Heart right ventricle (tissue), 16 donors: ENCODE results near the gene CACNA1G. TPM values are rescaled to one million over a fixed set of nuclear protein-coding genes. Genes with fewer than 3 reads are reported as not detected.

Experiments used
- ATAC-seq, 8 donors: fragments of 200-7000 bp; cut with Tn5 transposase; one replicate each; pipeline ENCODE4 v1.9.1; 2020; ENCODE audit warnings: mild to moderate bottlenecking in 8 of 8, moderate library complexity in 8 of 8, moderate number of reproducible peaks in 1 of 8
- DNase-seq, 2 donors: peaks; one replicate each; pipeline ENCODE4 v3.0.0-alpha.2; 2020
- H3K27ac ChIP-seq, 10 donors: fragments of 200-600 bp; sonication (generic) in 2 of 10; one replicate each; pipeline versions ENCODE4 v1.5.0 to v1.8.0; 2020 to 2022; ENCODE audit warnings: mild to moderate bottlenecking in 3 of 10
- H3K27me3 ChIP-seq, 7 donors: fragments of 200-600 bp; one replicate each; pipeline ENCODE4 v1.8.0; 2021 to 2022; ENCODE audit warnings: mild to moderate bottlenecking in 2 of 7
- H3K36me3 ChIP-seq, 9 donors: fragments of 200-600 bp; sonication (generic) in 1 of 9; one replicate each; pipeline versions ENCODE4 v1.5.0 to v1.8.0; 2020 to 2022; ENCODE audit warnings: mild to moderate bottlenecking in 2 of 9
- H3K4me1 ChIP-seq, 9 donors: fragments of 200-600 bp; sonication (generic) in 1 of 9; one replicate each; pipeline versions ENCODE4 v1.5.0 to v1.8.0; 2020 to 2022; ENCODE audit warnings: mild to moderate bottlenecking in 4 of 9
- H3K4me3 ChIP-seq, 10 donors: fragments of 200-600 bp; sonication (generic) in 2 of 10; one replicate each; pipeline versions ENCODE4 v1.5.0 to v1.8.0; 2020 to 2022; ENCODE audit warnings: mild to moderate bottlenecking in 7 of 10, moderate library complexity in 2 of 10
- H3K9me3 ChIP-seq, 11 donors: fragments of 200-600 bp in 10 of 11; sonication (generic) in 2 of 11; one replicate each; pipeline versions ENCODE4 v1.5.0 to v1.8.0; 2013 to 2022; ENCODE audit warnings: mild to moderate bottlenecking in 2 of 11, control low read depth in 1 of 11, moderate library complexity in 1 of 11
- CTCF ChIP-seq, 9 donors: fragments of 200-600 bp; sonication (generic) in 2 of 9; IDR thresholded peaks; one replicate each; pipeline versions ENCODE4 v1.5.0 to v1.8.0; 2021 to 2022; ENCODE audit warnings: antibody characterized with exemption in 9 of 9, mild to moderate bottlenecking in 5 of 9, moderate library complexity in 1 of 9
- WGBS, 2 donors: extraction: QIAGEN DNeasy Blood & Tissue Kit; methylation state at CpG; one replicate each; pipeline ENCODE4 v1.1.7; 2013; ENCODE audit warnings: inconsistent platforms in 1 of 2; 5-methylcytosine and 5-hydroxymethylcytosine counted together
- intact Hi-C, 10 donors: fragments of 100-400 bp; cut with DNase I; formaldehyde crosslinking; loops; one replicate each; pipeline versions ENCODE4 v1.11.1 to v1.14.2; 2022
- polyA plus RNA-seq, 2 donors: library from polyadenylated mRNA; stranded (reverse); fragments of 200-250 nt; gene quantifications; one replicate each; pipeline ENCODE4 v1.2.3, GENCODE V29; 2013
- total RNA-seq, 10 donors: library from RNA; stranded (reverse); fragmentation: NEBNext Ultra II Directional in 3 of 10; extraction: Animal tissue kit (Norgen Biotek cat#: 25700) in 3 of 10; gene quantifications; one replicate each; pipeline versions ENCODE4 v1.2.1 to v1.2.4, GENCODE V29; 2021 to 2023
- donor health status: Arrhythmogenic right ventricular cardiomyopathy.
- donor health status: ischemic (EF 13 %, LVEDD 7.1; RV severe dilation, severe dysfunction).
- donor health status: healthy with polysubstance abuse.
- donor health status: DM: no; HTN: yes; CAD: no.
- donor health status: DM: no; HTN: no; CAD: no.
- donor health status: ischemic (EF 25% LVEDD 6.9; RV normal size, moderate dysfunction).
- donor health status: ischemic (EF 25% LVEDD 5.7; RV mildly dilated, moderate dysfunction).
- donor health status: healthy.
- donor health status: DM: yes; HTN: yes; CAD: no.
- donor health status: Ischemic cardiomyopathy.
- donor health status: ischemic (EF 35%, LVEDD 5.7; RV mildly dilated, moderate dysfunction).
- donor health status: nonischemic (EF 11% LVEDD 7.7; RV severe dilation, severe dysfunction).
- donor health status: DM: yes; HTN: yes; CAD: no.
- donor health status: PGD.
- donor health status: ischemic (EF 29% LVEDD 5.4; RV normal size, mild dysfunction).
- donor health status: nonischemic (EF 23%, LVEDD 6.1; RV moderate dilation, normal function).

CACNA1G gene
- total and polyA plus RNA-seq, 12 donors: 0.04 to 0.46 (median 0.24) TPM

GRCh38 chr17:50551433-50551815, 9.1 kb upstream of the CACNA1G start:
- Histone ChIP-seq H3K4me1 (peaks cover 0 to 22% (median 11%) of the 10 kb centered on the region in 9 donors), H3K27me3 (peaks cover 0 to 2% (median 0%) of the 10 kb centered on the region in 7 donors), H3K27ac (no peak overlapping the region), H3K4me3 (no peak overlapping the region), H3K9me3 (no peaks in the 10 kb centered on the region), H3K36me3 (peaks cover 0 to 55% (median 0%) of the 10 kb centered on the region in 9 donors)
- intact Hi-C loops: loop anchor here (1.0 to 5.0 kb wide), 12 partner anchors 61 to 291 kb away; no protein-coding TSS in a partner anchor
- DNase-seq: no peak
- ATAC-seq: no peak
- 96 to 97% methylated on average over 8 of the region's 8 CpGs for WGBS, 2 donors
- TF ChIP-seq CTCF (IDR thresholded peaks at IDR 0.05): no peak

DNA sequence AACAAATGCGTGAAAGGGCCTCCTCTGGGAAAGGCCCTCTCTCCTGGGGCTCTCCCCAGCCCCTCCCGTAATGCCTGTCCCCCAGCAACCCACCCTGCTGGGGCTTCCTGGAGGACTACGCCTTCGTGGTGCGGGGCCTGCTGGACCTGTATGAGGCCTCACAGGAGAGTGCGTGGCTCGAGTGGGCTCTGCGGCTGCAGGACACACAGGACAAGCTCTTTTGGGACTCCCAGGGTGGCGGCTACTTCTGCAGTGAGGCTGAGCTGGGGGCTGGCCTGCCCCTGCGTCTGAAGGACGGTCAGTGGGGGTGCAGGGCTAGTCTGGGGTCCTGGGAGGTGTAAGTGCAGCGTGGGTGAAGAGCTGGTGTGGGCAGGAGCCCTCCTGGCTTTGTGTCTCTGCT, 8.6 kb upstream of the CACNA1G start:
- Histone ChIP-seq H3K36me3 (peaks cover 0 to 55% (median 0%) of the 10 kb centered on the region in 9 donors), H3K4me3 (no peak overlapping the region), H3K4me1 (peaks cover 0 to 22% (median 7%) of the 10 kb centered on the region in 9 donors), H3K27me3 (peaks cover 0 to 6% (median 0%) of the 10 kb centered on the region in 7 donors), H3K9me3 (no peaks in the 10 kb centered on the region), H3K27ac (no peak overlapping the region)
- DNase-seq (no peak), ATAC-seq (no peak)
- no peak for TF ChIP-seq CTCF (IDR thresholded peaks at IDR 0.05)
- intact Hi-C loops: loop anchor here (1.0 to 5.0 kb wide), 12 partner anchors 60 to 291 kb away; no protein-coding TSS in a partner anchor
- 94 to 97% methylated on average over 12 of the region's 12 CpGs for WGBS, 2 donors

DNA sequence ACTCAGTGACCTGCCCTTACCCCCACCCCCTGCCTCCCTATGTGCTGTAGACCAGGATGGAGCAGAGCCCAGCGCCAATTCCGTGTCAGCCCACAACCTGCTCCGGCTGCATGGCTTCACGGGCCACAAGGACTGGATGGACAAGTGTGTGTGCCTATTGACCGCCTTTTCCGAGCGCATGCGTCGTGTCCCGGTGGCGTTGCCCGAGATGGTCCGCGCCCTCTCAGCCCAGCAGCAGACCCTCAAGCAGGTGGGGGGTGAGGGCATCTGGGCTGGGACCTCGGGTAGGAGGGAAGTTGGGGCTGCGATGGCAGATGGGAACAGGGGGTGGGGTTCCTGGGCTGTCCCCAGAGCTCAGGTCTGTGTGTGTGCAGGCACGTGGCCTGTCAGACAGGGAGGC, 6.3 kb upstream of the CACNA1G start:
- WGBS, 2 donors: 95% methylated on average over 17 of the region's 17 CpGs
- DNase-seq: no peak
- Histone ChIP-seq H3K4me1 (peaks cover 0 to 22% (median 6%) of the 10 kb centered on the region in 9 donors), H3K4me3 (no peak overlapping the region), H3K27me3 (peaks cover 4 to 30% (median 11%) of the 10 kb centered on the region in 7 donors), H3K27ac (no peak overlapping the region), H3K9me3 (no peaks in the 10 kb centered on the region), H3K36me3 (peaks cover 0 to 48% (median 0%) of the 10 kb centered on the region in 9 donors)
- intact Hi-C loops: loop anchor here in 6 of 10 donors (5.0 kb wide), 6 partner anchors 58 to 143 kb away; no protein-coding TSS in a partner anchor
- no peak for ATAC-seq
- TF ChIP-seq CTCF (IDR thresholded peaks at IDR 0.05): no peak

- no peak overlapping the region for H3K27ac ChIP-seq
- TF ChIP-seq CTCF (IDR thresholded peaks at IDR 0.05): no peak
- peaks cover 17 to 56% (median 37%) of the 10 kb centered on the region in 7 donors for H3K27me3 ChIP-seq
- peaks cover 0 to 27% (median 0%) of the 10 kb centered on the region in 9 donors for H3K36me3 ChIP-seq
- peaks cover 13 to 43% (median 29%) of the 10 kb centered on the region in 9 donors for H3K4me1 ChIP-seq
- H3K9me3 ChIP-seq: no peaks in the 10 kb centered on the region
- no peak overlapping the region for H3K4me3 ChIP-seq
- DNase-seq (peak; percentile 34 to 53), ATAC-seq (peak in 2 of 8 donors; percentile 11 to 25)
- WGBS, 2 donors: 37 to 51% methylated on average over 5 of the region's 5 CpGs
- intact Hi-C loops: loop anchor here in 1 of 10 donors (5.0 kb wide), 1 partner anchor 50 kb away; no protein-coding TSS in a partner anchor
These were observed 3.7 kb upstream of the CACNA1G start for GRCh38 chr17:50556803-50557202.
